ENCODE measurements around the gene HSD17B14.
"Not testable (repeated sequence)": the region's sequence is repeated elsewhere in the genome, so short reads cannot be mapped to it uniquely, and the experiment has no call there.

Gene HSD17B14

DNA sequence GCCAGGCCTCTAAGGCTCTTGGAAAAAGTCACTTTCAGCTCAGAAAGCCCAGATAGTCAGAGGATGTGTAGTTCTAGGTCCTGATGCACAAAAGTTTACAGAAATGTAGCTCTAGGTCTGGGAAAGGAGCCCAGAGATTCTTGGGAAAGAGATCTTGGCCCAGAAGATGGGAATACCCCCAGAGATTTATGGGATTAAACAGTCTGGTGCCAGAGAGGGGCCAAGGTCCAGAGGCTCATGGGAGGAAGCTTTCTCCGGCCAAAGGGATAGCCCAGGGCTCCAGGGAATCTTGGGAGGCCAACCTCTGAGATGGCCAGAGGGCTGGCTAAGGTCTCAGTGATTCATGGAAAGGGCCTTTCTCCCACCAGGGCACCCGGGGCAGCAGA is 40.6 kb downstream of the HSD17B14 start:
- no peak for DNase-seq

DNA sequence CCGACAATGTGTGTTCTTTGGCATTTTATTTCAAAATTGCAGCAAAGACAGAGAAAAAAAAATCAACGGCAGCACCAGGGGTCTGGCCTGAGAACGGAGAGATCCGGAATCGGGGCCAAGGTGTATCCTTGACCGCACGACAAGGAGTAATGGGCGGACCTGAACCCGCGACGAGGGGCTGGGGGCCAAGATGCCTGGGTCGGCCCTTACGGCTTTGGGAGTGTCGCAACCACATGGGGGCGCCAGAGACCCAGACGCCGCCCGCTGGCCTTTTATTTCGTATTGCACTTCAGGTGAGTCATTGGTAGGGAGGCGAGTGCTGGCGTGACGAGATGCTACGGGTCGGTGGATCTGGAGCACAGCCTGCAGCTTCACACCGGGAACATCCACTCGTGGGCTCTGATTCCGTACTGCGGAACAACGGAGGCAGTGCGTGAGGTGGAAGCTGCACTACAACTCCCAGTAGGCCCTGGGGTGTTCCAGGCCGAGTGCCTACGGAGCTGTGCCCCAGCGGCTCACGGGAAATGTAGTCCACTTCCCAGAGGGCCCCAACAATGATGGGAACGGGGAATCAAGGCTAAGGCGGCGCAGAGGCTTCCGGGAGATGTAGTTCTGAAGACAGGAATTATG is 41.1 kb downstream of the HSD17B14 start:
- peak; percentile 89 for DNase-seq

GRCh38 chr19:48794291-48794690 is 42.0 kb downstream of the HSD17B14 start:
- DNase-seq, result no peak

GRCh38 chr19:48793271-48793670 is 43.0 kb downstream of the HSD17B14 start:
- no peak for DNase-seq

DNA sequence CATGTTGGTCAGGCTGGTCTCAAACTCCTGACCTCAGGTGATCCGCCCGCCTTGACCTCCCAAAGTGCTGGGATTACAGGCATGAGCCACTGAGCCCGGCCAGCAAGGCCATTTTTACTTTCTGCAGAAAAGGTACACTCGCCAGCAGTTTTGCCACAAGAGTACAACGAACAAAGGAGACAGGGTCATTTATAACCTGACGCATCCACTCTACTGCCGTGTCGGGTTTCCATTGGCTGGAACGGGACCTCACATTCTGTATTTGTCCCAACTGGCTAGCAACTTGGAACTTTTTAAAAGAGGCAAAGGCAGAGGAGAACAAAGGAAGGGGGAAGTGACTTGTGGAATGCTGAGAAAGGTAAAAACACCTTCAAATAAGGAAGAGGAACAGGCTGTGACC is 49.0 kb downstream of the HSD17B14 start:
- DNase-seq, result not testable (repeated sequence)

DNA sequence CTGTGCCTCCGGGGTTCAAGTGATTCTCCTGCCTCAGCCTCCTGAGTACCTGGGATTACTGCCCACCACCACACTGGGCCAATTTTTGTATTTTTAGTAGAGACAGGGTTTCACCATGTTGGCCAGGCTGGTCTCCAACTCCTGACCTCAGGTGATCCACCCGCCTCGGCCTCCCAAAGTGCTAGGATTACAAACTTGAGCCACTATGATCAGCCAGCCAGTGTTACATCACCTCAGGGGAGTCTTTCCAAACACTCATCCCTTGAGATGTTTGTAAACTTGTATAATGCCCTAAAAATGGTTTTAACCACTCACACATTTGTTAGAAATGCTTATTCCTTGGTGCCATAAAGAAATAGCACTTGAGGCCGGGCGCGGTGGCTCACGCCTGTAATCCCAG is 49.9 kb downstream of the HSD17B14 start:
- DNase-seq, result not testable (repeated sequence)

GRCh38 chr19:48784527-48784926 is 51.8 kb downstream of the HSD17B14 start:
- DNase-seq, result no peak

DNA sequence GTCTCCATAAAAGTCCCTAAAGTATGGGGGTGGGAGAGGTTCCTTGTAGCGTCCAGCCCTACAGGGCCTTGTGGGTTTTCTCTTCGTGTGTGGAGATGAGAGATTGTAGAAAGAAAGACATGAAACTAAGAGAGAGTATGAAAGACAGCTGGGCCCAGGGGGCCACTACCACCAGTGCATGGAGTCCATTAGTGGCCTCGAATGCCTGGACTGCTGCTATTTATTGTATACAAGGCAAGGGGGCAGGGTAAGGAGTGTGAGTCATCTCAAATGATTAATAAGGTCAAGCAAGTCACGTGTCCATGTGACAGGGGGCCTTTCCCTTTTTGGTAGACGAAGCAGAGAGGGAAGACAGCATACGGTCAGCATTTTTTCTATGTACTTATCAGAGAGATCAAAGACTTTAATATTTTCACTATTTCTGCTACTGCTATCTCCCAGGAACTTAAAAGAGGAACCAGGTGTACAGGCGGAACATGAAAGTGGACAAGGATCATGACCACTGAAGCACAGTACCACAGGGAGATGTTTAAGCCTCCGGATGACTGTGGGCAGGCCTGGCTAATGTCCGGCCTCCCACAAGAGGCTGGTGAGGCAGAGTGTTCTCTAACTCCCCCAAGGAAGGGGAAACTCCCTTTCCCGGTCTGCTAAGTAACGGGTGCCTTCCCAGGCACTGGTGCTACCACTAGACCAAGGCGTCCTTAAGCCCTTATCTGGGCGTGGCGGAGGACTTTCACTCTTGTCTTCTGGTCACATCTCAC is 55.5 kb downstream of the HSD17B14 start:
- DNase-seq, result no peak

DNA sequence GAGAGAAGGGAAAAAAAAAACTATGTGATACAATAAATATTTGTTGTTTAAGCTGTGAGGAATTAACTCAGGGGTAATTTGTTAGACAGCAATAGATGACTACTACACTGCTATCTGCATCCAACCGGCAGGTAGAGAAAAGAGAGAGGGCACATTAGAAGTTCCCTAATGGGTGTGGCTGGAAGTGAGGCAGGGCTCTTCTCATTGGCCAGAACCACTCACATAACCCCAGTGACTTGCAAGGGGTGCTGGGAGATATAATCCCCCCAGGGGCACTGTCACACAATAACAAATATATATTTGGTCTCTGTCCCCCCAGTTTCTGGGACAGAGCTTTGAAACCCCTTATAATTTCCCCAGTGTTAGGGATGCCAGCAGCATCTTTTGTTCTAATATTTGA is 56.7 kb downstream of the HSD17B14 start:
- DNase-seq, result no peak

DNA sequence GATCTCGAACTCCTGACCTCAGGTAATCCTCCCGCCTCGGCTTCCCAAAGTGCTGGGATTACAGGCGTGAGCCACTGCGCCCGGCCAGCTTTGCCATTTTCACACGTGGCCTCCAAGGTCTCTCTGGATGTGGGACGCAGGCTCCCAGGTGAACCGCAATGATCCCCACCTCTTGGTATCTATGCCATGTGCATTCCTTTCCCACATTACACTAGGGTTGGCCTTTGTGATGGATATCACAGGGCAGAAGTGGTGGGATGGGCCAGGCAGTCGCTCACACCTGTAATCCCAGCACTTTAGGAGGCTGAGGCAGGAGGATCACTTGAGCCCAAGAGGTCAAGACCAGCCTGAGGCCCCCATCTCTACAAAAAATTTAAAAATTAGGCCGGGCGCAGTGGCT is 58.6 kb downstream of the HSD17B14 start:
- no peak for DNase-seq

DNA sequence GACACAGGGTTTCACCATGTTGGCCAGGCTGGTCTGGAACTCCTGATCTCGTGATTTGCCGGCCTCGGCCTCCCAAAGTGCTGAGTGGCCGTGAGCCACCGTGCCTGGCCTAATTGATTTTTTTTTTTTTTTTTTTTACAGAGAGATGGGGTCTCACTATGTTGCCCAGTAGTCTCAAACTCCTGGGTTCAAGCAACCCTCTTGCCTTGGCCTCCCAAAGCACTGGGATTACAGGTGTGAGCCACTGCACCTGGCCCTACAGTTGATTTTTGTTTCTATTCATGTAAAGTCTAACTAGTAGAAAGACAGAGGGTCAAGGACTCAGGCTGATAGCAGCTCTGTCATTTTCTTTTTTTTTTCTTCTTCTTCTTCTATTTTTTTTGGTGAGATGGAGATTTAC is 59.2 kb downstream of the HSD17B14 start:
- DNase-seq, result no peak

DNA sequence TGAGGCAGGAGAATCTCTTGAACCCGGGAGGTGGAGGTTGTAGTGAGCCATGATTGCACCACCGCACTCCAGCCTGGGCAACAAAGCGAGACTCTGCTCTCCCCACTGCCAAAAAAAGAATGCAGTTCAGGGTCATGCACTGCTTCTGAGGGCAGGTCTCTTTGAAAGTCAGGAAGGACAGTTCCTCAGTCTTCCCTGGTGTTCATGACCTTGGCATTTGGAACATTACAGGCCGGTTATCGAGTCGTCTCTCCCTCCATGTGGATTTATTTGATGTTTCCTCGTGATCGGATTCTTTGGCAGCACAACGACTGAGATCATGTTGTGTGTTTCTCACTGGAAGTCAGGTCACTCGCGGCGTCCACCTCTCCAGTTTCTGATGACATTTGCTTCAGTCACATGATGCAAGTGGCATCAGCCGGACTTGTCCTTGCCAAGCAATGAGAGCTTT is 63.8 kb downstream of the HSD17B14 start:
- DNase-seq, result no peak

DNA sequence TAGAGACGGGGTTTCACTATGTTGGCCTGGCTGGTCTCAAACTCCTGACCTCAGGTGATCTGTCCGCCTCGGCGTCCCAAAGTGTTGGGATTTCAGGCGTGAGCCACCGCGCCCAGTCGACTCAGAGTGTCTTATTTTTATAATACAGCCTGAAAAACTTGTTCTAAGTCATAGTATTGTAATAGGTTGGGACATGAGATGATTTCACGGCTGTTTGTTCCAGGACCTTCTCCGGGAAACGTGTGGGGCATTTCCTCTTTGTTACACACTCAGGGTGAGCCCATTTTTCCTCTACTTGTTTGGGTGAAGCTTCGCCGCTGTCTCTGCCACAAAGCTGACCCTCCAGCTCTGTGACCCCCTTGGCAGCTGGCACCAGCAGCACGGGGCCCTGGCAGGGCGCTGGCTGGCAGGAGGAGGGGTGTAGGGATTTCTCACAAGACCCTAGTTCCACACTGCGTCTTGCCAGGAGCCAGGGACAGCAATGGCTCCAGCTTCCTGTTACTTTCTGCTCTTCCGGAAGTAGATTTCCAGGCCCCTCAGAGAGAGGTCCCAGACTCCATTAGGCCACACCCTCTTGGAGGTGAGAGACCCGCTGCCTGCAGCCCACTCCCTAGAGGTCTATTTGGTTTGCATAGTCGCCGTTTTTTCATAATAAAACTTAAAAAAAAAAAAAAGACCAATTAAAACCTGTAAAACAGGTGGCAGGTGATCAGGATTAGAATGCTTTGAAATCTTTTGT is 65.4 kb downstream of the HSD17B14 start:
- no peak for DNase-seq

- no peak for DNase-seq
Observed at GRCh38 chr19:48770266-48770665, 66.0 kb downstream of the HSD17B14 start.

GRCh38 chr19:48768994-48769713 is 67.1 kb downstream of the HSD17B14 start:
- no peak for DNase-seq

DNA sequence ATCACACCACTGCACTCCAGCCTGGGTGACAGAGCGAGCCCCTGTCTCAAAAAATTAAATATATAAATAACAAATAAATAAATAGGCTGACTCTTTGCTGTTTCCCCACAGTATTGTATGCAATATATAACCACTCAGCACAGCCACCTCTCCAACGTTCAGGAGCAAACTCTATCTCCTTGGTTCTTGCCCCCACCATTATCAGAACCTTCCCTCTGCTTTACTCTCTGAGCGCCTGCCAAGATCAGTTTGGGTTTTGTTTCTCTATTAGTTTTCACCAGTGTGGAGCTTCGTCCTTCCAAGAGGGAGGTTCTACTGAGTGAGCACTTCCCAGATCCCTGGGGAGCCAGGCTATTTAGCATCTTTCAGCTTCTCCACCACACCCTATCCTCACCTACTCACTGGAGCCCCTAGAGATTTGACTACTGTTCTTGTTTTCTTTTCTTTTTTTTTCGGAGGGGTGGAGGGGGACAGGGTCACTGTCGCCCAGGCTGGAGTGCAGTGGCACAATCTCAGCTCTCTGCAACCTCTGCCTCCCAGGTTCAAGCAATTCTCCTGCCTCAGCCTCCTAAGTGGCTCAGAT is 68.0 kb downstream of the HSD17B14 start:
- DNase-seq, result not testable (repeated sequence)

DNA sequence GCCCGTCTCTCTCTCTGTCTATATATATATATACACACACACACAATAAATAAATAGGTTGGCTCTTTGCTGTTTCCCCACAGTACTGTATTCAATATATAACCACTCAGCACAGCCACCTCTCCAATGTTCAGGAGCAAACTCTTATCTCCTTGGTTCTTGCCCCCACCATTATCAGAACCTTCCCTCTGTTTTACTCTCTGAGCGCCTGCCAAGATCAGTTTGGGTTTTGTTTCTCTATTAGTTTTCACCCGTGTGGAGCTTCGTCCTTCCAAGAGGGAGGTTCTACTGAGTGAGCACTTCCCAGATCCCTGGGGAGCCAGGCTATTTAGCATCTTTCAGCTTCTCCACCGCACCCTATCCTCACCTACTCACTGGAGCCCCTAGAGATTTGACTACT is 70.5 kb downstream of the HSD17B14 start:
- not testable (repeated sequence) for DNase-seq

Data from activated CD4-positive, alpha-beta T cell treated with anti-CD3 and anti-CD28 coated beads for 48 hours (primary cell).